Activated T-helper 1 cell treated with Interleukin-2 at 50 U/mL for 16 hours (primary cell): ENCODE measurements around the gene TMEM132C.
"Not testable (repeated sequence)": the region's sequence is repeated elsewhere in the genome, so short reads cannot be mapped to it uniquely, and the experiment has no call there.

ENCODE experiments used
- DNase-seq: peaks from one replicate; pipeline ENCODE4 v3.0.0-alpha.2; 2020; ENCODE audit warnings: low read depth

Gene TMEM132C

GRCh38 chr12:128483526-128484255, 216.7 kb downstream of the TMEM132C start:
- DNase-seq: no peak

- DNase-seq: not testable (repeated sequence)
Observed at GRCh38 chr12:128497376-128497775, 230.4 kb downstream of the TMEM132C start.

- no peak for DNase-seq
Observed at GRCh38 chr12:128507470-128507869, 240.5 kb downstream of the TMEM132C start.

GRCh38 chr12:128509170-128509569, 242.2 kb downstream of the TMEM132C start:
- no peak for DNase-seq

- no peak for DNase-seq
Observed at GRCh38 chr12:128510511-128510910, 243.5 kb downstream of the TMEM132C start.

- DNase-seq: no peak
Observed at GRCh38 chr12:128513331-128513730, 246.4 kb downstream of the TMEM132C start.

- DNase-seq: no peak
Observed at GRCh38 chr12:128513831-128514230, 246.9 kb downstream of the TMEM132C start.

- DNase-seq: no peak
Observed at GRCh38 chr12:128518644-128519043, 251.7 kb downstream of the TMEM132C start.

- DNase-seq: no peak
Observed at GRCh38 chr12:128519426-128519825, 252.5 kb downstream of the TMEM132C start.

GRCh38 chr12:128521981-128522380, 255.0 kb downstream of the TMEM132C start:
- DNase-seq: no peak

GRCh38 chr12:128524439-128524838, 257.5 kb downstream of the TMEM132C start:
- no peak for DNase-seq

- no peak for DNase-seq
Observed at GRCh38 chr12:128531170-128531569, 264.2 kb downstream of the TMEM132C start.

- DNase-seq: no peak
Observed at GRCh38 chr12:128534906-128535305, 267.9 kb downstream of the TMEM132C start.

- no peak for DNase-seq
Observed at GRCh38 chr12:128536810-128537209, 269.8 kb downstream of the TMEM132C start.

GRCh38 chr12:128537668-128538067, 270.7 kb downstream of the TMEM132C start:
- DNase-seq: no peak

GRCh38 chr12:128542844-128543243, 275.9 kb downstream of the TMEM132C start:
- DNase-seq: no peak

- no peak for DNase-seq
Observed at GRCh38 chr12:128543460-128543859, 276.5 kb downstream of the TMEM132C start.

- no peak for DNase-seq
Observed at GRCh38 chr12:128543971-128544370, 277.0 kb downstream of the TMEM132C start.

GRCh38 chr12:128548949-128549348, 282.0 kb downstream of the TMEM132C start:
- DNase-seq: no peak

- DNase-seq: no peak
Observed at GRCh38 chr12:128549601-128550218, 282.7 kb downstream of the TMEM132C start.

GRCh38 chr12:128551266-128551665, 284.3 kb downstream of the TMEM132C start:
- no peak for DNase-seq

- DNase-seq: no peak
Observed at GRCh38 chr12:128554546-128555304, 287.8 kb downstream of the TMEM132C start.

GRCh38 chr12:128557231-128557630, 290.3 kb downstream of the TMEM132C start:
- no peak for DNase-seq
